IPS-18c (cell line): ENCODE results near the gene PLOD3.
A peak's percentile ranks its signal among the peaks of the same experiment; 100 is the strongest.
"Not testable (repeated sequence)": the region's sequence is repeated elsewhere in the genome, so short reads cannot be mapped to it uniquely, and the experiment has no call there.

Source experiments
- H3K4me3 ChIP-seq: 2 replicates; pipeline ENCODE4 v1.7.0; 2013; ENCODE audit warnings: low read depth, mild to moderate bottlenecking, low read length, moderate library complexity; ENCODE audit not compliant: insufficient read depth
- H3K9me3 ChIP-seq: one replicate; pipeline ENCODE4 v1.6.1; 2013; ENCODE audit warnings: mild to moderate bottlenecking, low read length, moderate library complexity; ENCODE audit not compliant: control insufficient read depth, insufficient read depth

PLOD3 gene

DNA sequence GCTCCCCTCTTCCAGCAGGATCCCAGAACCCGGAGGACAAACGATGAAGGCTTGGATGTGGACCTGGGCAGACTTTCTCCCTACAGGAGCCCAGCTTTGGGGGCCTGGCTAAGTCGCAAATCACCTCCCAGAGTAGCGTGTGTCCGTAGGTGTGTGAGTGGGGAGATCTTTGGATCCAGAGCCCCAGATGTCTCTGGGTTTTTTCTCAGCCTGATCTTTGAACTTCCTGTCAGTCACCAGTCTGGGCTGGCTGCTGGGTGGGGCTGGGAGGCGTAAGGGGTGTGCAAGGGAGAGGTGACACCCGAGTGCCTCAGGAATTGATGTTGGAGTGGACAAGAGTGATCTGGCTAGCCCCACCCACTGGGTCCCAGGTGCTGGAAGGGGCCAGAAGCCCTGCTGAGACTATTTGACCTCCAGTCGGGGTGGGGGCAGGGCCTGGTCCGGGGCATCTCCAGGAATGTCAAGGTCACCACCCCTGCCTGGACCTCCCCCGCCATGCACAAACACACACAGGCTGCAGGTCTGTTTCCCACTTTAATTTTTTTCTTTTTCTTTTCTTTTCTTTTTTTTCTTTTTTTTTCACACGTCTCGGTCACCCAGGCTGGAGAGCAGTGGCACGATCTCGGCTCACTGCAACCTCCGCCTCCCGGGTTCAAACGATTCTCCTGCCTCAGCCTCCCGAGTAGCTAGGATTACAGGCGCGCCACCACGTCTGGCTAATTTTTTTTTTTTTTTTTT, 16.4 kb downstream of the PLOD3 start, which contains the start of gene MOGAT3:
MOGAT3 (minus strand) TSS at position 175 of the 738 bp plus-strand sequence. CDS start 182 bp downstream, outside the sequence.
- Histone ChIP-seq H3K4me3 (peak within 1 kb of the TSS; percentile 53), H3K9me3 (peaks cover 2% of the 10 kb centered on the region)

DNA sequence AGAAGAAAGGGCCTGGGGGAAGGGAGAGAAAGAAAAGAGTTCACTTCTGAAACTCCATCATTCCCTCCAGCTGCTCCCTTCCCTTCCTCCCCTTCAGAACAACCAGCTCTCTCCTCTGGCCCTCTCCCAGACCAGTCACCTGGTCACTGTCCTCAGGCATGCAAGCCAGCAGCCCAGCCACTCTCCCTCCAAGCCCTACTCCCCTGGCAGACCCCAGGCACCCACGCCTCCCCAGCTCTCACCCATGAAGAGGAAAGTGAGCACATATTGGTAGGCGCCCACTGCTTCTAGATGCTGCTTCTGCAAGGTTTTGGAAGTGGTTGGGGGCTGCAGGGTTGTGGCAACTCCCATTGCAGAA, 16.9 kb downstream of the PLOD3 start:
- no peak overlapping the region for H3K4me3 ChIP-seq
- peaks cover 2% of the 10 kb centered on the region for H3K9me3 ChIP-seq

DNA sequence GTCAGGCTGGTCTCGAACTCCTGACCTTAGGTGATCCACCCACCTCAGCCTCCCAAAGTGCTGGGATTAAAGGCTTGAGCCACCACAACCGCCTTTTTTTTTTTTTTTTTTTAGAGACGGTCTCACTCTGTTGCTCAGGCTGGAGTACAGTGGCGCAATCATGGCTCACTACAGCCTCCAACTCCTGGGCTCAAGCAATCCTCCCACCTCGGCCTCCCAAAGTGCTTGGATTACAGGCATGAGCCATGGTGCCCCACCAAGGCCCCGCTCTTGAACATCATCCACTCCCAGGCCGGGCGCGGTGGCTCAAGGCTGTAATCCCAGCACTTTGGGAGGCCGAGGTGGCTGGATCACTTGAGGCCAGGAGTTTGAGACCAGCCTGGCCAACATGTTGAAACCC, 17.9 kb downstream of the PLOD3 start:
- not testable (repeated sequence) for H3K9me3 ChIP-seq, H3K4me3 ChIP-seq

DNA sequence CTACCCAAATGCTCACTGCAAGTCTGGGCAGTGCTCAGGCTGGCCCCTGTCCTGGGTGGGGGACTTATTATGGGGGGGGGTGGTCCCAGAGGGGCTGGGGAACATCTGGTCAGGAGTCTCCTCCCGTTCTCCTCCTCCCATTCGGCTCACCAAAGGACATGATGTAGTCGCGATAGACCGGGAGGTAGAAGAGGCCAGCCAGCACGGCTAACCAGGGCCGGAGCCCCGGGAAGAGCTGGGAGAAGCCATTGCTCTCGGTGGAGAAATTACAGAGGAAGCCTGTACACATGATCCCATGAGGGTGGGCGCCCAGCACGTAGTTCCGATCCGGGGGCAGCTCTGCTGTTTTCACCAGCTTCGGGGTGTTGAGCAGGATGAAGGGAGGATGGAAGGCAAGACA, 18.9 kb downstream of the PLOD3 start:
- Histone ChIP-seq H3K9me3 (peaks cover 2% of the 10 kb centered on the region), H3K4me3 (no peak overlapping the region; the same call in 1 of the 2 replicates)

GRCh38 chr7:101197991-101198390, 19.4 kb downstream of the PLOD3 start:
- H3K9me3 ChIP-seq = peaks cover 2% of the 10 kb centered on the region
- no peak overlapping the region for H3K4me3 ChIP-seq

DNA sequence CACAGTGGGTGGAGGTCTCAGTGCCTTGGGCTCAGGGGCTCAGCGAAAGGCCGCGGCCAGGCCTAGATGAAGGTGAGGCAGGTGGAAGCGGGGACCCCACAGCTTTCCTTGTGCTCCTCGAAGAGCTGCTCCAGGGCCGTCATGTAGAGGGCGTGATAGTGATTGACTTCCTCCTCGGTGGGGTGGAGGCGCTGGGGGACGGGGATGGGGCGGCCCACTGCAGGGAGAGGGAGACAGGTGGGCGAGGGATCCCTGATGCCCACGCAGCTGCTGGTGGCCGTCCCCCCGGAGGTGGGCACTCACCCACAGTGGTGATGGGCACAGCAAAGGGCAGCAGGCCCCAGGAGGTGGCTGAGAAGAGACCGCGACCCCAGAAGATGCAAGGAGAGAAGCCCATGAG, 21.5 kb downstream of the PLOD3 start:
- no peaks in the 10 kb centered on the region for H3K9me3 ChIP-seq
- H3K4me3 ChIP-seq = no peak overlapping the region

GRCh38 chr7:101189109-101189508, 28.3 kb downstream of the PLOD3 start:
- no peaks in the 10 kb centered on the region for H3K9me3 ChIP-seq
- H3K4me3 ChIP-seq = no peak overlapping the region

DNA sequence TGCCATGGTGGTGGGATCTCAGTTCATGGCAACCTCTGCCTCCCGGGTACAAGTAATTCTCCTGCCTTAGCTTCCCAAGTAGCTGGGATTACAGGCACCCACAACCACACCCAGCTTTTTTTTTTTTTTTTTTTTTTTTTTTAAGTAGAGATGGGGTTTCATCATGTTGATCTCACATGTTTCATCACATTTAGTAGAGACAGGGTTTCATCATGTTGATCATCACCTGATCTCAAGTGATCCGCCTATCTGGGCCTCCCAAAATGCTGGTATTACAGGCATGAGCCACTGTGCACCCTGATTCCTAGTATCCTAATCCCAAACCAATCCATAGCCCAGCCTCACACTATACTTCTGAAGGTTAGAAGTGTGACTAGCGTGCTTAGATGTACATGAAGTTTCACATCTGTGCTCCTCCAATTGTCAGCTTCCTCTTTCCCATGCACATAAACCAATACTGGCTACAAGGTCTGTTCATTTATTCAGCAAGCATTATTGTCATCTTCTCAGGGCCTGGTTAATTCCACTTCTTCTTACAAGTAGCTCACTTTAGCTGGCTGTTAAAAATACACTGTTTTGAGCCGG, 30.4 kb downstream of the PLOD3 start:
- Histone ChIP-seq H3K4me3 (no peak overlapping the region), H3K9me3 (no peaks in the 10 kb centered on the region)

DNA sequence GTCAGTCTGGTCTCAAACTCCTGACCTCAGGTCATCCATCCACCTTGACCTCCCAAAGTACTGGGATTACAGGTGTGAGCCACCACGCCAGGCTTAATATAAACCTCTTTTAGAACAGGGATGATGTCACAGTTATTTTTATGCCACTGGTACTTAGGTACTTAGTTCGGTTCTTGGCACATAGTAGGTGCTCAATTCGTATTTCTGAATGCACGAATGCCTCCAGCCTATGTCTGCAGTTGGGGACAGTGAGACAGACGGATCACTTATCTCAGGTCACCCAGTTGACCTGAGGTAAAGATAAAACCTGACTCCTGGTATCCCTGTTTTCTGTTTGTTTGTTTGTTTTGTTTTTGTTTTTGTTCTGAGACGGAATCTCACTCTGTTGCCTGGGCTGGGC, 31.2 kb downstream of the PLOD3 start:
- H3K9me3 ChIP-seq = no peaks in the 10 kb centered on the region

GRCh38 chr7:101185258-101185839, 32.0 kb downstream of the PLOD3 start:
- no peaks in the 10 kb centered on the region for H3K9me3 ChIP-seq
- no peak overlapping the region for H3K4me3 ChIP-seq

More for the DNA sequence above, 31.2 kb downstream of the PLOD3 start:
- no peak overlapping the region for H3K4me3 ChIP-seq

DNA sequence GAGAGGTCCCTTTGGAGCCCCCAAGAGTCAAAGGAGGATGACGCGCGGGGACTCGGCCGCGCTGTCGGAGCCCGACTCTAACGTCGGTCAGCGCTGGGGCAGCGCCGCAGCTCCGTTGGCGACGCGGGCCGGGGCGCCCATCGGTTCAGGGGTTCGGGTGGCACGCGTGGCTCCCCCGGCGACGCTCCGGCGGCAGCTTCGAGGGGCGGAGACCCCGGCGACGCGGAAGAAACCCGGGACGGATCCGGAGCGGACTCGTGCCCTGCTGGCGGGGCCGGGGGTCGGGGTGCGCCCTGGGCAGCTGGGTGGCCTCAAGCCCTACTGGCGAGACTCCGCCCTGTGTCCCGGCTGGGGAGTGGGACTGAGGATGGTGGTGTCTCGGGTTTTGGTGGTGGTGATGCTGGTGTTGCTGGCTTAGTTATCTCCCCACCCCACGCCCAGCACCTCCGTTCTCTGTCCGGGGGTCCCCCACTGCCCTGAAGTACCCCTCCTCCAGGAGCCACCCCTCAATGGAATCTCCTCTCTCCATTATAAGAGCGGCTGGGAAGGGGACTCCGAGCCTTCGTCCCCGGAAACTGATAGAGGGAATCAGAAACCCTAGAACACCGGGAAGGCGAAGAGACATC, 37.1 kb downstream of the PLOD3 start, which contains the start of gene NAT16:
NAT16 (minus strand) TSS at position 164 of the 626 bp plus-strand sequence. CDS start 5,486 bp downstream, outside the sequence.
- peak within 1 kb of the TSS; percentile 63 for H3K4me3 ChIP-seq

DNA sequence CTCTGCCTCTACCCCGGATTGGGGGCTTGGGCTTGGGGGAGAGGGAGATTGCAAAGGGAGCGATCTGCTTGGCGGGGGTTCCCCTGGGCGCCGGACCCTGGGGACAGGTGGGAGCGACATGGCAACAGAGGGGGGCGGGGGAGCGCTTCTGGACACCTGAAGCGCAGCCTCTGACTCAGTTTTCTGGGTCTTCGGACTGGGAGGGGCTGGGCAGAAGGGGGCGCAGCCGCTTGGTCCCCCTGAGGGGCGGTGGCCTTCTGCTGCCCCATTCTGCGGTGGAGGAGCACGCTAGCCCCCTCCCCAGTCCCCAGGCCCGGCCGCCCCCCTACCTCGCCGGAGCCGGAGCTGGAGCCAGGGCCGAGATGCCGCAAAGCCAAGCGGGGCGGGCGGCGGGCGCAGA, 37.7 kb downstream of the PLOD3 start:
- H3K4me3 ChIP-seq = peak overlapping the region; percentile 63
- no peaks in the 10 kb centered on the region for H3K9me3 ChIP-seq

More for the DNA sequence above, 37.1 kb downstream of the PLOD3 start, which contains the start of gene NAT16:
- no peaks in the 10 kb centered on the region for H3K9me3 ChIP-seq

DNA sequence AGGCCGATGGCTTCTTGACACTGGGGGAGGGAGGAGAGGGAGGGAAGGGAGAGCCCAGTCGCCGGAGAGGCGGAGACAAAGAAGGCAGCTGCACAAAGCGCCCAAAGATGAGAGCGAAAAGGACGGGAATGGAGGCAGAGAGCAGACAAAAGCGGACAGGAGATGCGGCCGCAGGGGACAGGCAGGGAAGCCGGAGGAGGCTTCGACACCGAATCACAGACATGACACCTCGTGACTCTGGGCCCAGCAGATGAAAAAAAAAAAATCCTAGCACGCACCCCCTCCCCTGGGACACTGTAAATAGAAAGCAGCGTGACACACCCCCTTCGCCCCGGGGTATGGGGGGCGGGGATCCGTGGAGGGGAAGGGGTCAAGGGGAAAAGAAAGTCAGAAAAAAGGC, 38.3 kb downstream of the PLOD3 start:
- no peaks in the 10 kb centered on the region for H3K9me3 ChIP-seq
- peak overlapping the region; percentile 63; the same call in 1 of the 2 replicates for H3K4me3 ChIP-seq

- no peak overlapping the region for H3K4me3 ChIP-seq
- H3K9me3 ChIP-seq = no peaks in the 10 kb centered on the region
Measured at GRCh38 chr7:101177644-101178043, 39.7 kb downstream of the PLOD3 start.

GRCh38 chr7:101175664-101176063, 41.7 kb downstream of the PLOD3 start:
- H3K4me3 ChIP-seq = no peak overlapping the region
- peaks cover 2% of the 10 kb centered on the region for H3K9me3 ChIP-seq

- Histone ChIP-seq H3K9me3 (peaks cover 2% of the 10 kb centered on the region), H3K4me3 (peak overlapping the region; percentile 32; the same call in 1 of the 2 replicates)
Measured at GRCh38 chr7:101174322-101174854, 43.0 kb downstream of the PLOD3 start.

GRCh38 chr7:101173752-101174244, 43.6 kb downstream of the PLOD3 start:
- H3K9me3 ChIP-seq = peaks cover 2% of the 10 kb centered on the region
- no peak overlapping the region; the same call in 1 of the 2 replicates for H3K4me3 ChIP-seq
